GM04503 (cell line): ENCODE data around the gene CACNA1D.

Experiments used
- DNase-seq: peaks from one replicate; pipeline ENCODE4 v3.0.0-alpha.2; 2012; ENCODE audit warnings: low read depth

CACNA1D gene

DNA sequence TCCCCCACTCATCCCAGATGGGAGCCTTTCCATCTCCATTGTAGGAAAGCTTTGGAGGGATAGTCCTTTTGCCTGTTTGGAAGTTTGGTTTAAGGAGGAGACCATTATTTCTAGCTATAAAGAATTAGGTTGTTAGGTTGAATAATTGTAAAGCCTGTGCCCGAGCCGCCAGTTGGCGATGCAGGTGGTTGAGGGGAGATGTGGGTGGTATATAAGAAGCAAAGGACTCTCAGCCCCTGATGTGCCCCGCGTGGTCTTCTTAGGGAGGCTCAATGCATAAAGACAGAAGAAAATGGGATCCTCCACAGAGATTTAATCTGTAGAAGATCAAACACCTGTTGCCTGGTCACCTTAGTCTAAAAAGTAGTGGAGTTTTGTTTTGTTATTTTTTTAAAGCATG lies 296.1 kb downstream of the CACNA1D start:
- no peak for DNase-seq

GRCh38 chr3:53791317-53791716 lies 296.9 kb downstream of the CACNA1D start:
- DNase-seq: no peak

DNA sequence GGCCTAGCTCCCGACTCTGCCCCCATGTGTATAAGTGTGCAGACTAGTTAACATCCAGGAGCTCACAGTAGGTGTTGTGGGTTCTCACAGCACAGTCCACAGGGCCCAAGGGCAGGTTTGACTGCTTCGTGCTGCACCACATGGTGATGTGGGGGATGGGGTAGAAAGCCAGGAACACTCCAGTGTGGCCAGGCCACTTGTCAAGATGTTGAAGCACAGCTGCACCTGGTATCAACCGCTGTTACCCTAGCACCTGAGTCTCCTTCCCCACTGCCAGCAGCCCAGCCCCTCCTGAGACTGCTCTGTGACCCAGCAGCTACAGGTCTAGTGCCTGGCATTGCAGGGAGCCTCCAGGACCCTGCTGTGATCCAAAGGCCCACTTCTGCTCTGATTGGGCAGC lies 298.5 kb downstream of the CACNA1D start:
- no peak for DNase-seq

- no peak for DNase-seq
These were observed 300.2 kb downstream of the CACNA1D start for GRCh38 chr3:53794597-53794996.

- no peak for DNase-seq
These were observed 300.8 kb downstream of the CACNA1D start for GRCh38 chr3:53795176-53795575.

GRCh38 chr3:53795789-53796560 lies 301.6 kb downstream of the CACNA1D start:
- DNase-seq: no peak

GRCh38 chr3:53798144-53798543 lies 303.7 kb downstream of the CACNA1D start:
- no peak for DNase-seq

- DNase-seq: no peak
These were observed 305.0 kb downstream of the CACNA1D start for GRCh38 chr3:53799338-53799865.

- DNase-seq: no peak
These were observed 305.9 kb downstream of the CACNA1D start for GRCh38 chr3:53800041-53800906.

DNA sequence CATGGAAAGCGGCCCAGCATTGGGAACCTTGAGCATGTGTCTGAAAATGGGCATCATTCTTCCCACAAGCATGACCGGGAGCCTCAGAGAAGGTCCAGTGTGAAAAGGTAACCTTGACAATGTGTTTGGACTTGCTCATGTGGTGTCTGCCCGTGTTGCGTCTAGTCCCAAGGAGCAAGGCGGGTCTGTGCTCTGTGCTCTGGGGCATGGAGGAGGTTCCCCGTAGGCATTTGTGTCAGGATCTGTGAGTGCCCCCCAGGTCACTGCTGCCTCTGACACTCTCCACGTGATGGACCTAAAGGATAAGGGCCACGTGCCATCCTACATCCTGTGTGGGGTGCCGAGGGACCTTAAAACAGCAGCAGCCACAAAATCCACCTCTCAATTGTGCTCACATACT lies 306.9 kb downstream of the CACNA1D start:
- no peak for DNase-seq

DNA sequence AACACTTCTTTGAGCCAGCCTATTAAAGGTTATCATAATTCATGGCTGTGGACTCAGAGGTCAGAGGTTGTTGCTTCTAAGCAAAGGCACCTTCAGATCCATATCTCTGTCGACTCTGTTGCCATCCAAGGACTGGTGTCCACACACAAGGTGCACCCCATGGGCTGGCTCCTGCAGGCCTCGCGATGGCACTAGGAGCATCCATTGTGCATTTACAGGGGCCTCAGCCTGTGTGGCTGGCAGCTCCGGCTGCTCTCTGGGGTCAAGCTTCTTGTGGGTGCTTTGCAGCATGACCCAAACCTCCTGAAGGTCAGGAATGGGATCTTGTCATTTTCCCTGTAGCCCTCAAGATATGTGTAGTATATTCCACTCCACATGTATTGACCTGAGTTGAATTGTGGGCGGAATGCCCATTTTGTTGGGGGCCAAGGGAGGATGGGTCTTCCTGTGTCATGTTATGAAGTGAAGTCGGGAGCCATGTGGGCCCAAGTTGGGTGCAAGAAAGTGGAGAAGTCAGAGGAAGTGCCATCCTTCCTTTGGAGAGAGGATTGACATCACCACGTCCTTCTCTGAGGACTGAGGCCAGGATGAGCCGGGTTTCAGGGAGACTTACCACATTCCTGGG lies 308.0 kb downstream of the CACNA1D start:
- no peak for DNase-seq

DNA sequence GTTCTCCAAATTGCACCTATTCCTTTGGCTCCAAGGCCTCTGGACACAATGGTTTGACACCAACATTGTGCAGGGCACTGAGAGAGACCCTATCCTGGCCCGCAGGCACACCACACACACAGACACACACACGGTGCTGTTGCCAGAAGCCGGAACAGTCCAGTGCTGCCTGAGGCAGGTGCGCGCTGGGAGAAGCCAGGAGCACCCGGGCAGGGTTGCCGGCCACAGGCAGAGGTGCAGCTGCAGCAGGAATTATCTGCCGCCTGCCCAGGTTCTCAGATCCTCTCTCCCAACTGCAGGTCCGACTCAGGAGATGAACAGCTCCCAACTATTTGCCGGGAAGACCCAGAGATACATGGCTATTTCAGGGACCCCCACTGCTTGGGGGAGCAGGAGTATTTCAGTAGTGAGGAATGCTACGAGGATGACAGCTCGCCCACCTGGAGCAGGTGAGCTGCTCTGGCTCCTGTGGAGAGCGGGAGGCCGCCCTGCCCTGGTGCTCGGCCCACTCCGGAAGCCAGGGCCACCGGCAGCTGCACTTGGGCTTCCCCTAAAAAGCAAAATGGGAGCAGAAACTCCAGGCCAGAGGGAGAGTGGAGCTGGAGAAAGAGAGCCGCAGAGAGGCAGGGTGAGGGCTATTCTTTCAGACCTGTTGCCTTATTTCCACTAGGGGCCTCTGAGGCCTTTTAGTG lies 308.9 kb downstream of the CACNA1D start:
- no peak for DNase-seq

DNA sequence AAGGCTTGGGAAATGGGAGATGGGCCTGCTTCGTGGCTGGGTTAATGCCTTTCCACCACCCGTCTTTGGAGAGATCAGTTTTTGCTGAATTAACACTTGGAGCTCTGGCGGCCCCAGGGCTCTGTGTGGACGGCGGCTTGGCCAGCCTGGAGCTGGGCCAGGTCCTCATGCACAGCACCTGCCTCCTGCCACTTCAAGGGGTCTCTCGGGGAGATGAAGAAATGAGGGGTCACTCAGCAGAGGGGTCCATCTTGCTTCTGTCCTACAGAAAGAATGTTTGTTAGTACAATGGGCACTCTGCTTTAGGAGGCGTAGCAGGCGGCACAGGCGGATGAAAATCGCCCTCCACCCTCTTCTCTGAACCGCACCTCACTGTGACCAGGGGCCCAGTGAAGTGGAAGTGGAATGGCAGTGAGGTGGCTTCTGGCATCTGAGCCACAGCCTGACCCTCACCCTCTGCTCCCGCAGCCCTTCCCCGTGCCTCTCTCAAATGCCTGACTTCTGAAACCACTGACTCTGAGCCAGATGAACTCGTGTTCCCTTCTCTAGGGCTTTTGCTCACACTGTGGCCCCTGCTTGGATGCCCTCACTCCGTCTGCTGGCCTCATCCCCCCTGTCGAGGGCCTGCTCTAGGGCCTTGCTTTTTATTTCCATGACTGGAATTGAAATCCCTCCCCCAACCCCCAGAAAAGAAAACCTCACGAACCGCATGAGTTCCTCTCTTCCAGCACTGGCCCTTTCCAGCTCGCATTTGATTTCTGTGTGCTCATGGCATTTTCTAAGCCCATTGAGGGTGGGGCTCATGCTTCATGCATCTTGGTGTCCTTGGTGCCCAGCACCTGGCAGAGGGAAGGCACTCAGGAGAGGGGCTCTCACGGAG lies 309.6 kb downstream of the CACNA1D start:
- no peak for DNase-seq

- peak; percentile 80 for DNase-seq
These were observed 310.5 kb downstream of the CACNA1D start for GRCh38 chr3:53804697-53805462.

- DNase-seq: no peak
These were observed 311.2 kb downstream of the CACNA1D start for GRCh38 chr3:53805463-53806159.

GRCh38 chr3:53806182-53807116 lies 312.0 kb downstream of the CACNA1D start:
- peak; percentile 85 for DNase-seq

- DNase-seq: no peak
These were observed 312.9 kb downstream of the CACNA1D start for GRCh38 chr3:53807117-53807810.

DNA sequence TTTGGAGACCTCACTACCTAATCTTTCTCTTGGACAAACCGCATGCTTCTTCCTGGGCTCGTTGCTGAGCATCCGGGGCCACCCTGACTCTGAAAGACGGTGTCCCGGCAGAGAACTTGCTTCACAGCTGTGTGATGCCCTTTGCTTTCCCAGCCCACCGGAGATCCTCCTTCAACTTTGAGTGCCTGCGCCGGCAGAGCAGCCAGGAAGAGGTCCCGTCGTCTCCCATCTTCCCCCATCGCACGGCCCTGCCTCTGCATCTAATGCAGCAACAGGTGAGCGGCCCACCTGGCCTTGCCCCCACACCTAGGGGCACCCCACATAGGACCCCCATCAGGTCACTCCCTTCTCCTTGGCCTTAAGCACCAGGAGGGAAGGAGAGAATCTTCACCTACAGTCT lies 314.1 kb downstream of the CACNA1D start:
- DNase-seq: no peak
